GM21515 (cell line): ENCODE results near the gene FGD5.
A peak's percentile ranks its signal among the peaks of the same experiment; 100 is the strongest.

ENCODE experiments used
- ATAC-seq: cut with Tn5 transposase; IDR thresholded peaks from one replicate; pipeline ENCODE4 v1.9.1; 2021; ENCODE audit not compliant: unreplicated experiment

FGD5 gene, protein sequence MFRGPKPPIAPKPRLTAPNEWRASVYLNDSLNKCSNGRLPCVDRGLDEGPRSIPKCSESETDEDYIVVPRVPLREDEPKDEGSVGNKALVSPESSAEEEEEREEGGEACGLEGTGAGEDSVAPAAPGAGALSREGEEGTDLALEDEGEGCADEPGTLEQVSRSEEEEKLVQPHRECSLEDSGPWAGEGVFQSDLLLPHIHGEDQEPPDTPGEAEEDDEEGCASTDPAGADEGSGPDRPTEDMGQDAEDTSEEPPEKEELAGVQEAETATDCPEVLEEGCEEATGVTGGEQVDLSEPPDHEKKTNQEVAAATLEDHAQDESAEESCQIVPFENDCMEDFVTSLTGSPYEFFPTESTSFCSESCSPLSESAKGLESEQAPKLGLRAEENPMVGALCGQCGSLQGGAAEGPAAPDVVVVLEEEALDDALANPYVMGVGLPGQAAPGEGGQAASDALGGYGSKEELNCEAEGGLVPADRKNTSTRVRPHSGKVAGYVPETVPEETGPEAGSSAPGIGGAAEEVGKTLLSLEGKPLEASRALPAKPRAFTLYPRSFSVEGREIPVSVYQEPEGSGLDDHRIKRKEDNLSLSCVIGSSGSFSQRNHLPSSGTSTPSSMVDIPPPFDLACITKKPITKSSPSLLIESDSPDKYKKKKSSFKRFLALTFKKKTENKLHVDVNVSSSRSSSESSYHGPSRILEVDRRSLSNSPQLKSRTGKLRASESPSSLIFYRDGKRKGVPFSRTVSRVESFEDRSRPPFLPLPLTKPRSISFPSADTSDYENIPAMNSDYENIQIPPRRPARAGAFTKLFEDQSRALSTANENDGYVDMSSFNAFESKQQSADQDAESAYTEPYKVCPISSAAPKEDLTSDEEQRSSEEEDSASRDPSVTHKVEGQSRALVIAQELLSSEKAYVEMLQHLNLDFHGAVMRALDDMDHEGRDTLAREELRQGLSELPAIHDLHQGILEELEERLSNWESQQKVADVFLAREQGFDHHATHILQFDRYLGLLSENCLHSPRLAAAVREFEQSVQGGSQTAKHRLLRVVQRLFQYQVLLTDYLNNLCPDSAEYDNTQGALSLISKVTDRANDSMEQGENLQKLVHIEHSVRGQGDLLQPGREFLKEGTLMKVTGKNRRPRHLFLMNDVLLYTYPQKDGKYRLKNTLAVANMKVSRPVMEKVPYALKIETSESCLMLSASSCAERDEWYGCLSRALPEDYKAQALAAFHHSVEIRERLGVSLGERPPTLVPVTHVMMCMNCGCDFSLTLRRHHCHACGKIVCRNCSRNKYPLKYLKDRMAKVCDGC (N-terminal part only)

DNA sequence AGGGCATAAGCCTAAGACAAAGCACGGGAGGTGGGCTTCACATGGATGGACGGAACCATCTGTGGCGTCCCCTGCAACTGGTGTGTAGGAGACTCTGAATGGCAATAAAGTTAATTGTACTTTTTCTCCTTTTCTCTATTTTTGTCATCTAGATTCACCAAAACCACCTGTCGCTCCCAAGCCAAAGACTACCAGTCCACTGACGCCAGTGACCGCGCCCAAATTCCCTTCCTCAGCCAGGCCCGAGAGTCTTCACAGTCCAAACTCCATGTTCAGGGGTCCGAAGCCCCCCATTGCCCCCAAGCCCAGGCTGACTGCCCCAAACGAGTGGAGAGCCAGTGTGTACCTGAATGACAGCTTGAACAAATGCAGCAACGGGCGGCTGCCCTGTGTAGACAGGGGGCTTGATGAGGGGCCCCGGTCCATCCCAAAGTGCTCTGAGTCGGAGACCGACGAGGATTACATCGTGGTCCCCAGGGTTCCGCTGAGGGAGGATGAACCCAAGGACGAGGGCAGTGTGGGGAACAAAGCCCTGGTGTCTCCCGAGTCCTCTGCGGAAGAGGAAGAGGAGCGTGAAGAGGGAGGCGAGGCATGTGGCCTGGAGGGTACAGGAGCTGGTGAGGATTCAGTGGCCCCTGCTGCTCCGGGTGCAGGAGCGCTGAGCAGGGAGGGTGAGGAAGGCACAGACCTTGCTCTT is at the start of gene FGD5:
Gene FGD5 (plus strand): TSS at position 159 of the 697 bp plus-strand sequence. CDS start 110 bp downstream, at position 269.
- no peak for ATAC-seq

DNA sequence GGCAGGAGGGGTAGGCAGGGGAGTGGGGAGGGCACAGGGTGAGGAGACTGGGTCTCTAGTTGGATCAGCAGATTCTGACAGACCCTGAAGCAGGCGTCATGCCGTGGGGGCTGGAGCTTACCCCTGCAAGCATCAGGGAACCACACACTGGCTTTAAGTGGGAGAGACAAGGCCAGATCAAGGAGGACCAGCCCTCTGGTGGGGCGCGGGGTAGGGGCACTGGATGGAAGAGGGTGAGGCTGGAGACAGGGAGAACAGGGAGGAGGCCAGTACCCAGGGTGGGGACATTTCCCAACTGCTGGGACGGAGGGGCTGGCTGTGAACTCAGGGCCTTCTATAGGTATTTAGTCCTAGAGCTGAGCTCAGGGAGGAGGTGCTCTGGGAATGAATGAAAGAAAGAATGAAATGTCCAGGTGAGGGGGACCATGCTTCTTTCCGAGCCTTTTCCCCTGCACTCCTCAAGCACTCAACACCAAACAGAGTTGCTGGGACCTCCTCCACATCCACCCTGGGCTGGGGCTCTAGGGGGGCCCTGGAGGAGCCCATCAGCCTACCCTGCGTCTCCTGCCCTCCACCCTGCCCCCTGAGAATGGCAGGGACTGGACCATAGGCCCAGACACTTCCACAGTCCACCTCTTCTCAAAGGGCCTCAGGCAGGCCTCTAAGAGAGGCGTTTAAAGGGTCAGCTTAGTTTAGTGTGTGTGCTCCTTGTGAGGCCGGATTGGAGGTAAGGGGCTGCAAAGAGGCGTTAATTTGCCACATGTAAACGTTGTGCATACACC is 49.0 kb upstream of the FGD5 start:
- ATAC-seq: no peak

GRCh38 chr3:14770591-14770990 is 48.2 kb upstream of the FGD5 start:
- no peak for ATAC-seq

DNA sequence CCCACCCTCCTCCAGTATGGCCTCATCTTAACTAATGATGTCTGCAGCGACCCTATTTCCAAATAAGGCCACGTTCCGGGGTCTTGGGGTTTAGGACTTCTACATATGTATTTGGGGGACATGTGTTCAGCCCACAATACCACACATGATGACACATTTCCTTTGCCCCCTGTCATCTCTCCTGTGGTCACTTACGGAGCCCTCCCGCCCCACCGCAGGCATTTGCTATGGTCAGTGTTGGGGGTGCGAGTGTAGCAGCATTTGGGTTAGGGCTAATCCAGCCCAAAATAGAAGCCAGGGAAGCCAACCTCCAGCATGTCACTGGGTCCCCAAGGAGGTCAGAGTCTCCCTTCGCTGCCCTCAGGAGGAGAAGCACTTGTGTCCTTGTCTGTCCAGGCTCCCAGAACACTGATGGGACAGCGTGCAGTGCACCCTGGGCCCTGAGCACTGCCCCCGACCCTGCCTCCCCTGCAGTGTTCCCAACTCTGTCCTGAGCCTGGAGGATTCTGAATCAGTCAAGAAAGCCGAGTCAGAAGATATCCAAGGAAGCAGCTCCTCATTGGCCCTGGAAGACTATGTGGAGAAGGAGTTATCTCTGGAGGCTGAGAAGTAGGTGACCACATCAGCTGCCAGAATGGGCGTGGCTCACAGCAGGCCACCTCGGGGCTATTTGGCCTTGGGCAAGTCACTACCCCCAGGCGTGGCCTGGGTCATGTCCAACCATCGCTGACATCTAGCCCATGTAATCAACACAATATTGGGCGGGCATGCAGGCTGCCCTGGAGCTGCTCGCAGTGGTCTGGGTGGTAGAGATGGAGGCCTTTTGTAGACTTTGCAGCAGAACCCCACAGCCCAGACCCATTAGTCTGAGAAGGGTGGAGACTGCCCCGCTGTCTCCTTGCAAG is 46.9 kb upstream of the FGD5 start:
- no peak for ATAC-seq

DNA sequence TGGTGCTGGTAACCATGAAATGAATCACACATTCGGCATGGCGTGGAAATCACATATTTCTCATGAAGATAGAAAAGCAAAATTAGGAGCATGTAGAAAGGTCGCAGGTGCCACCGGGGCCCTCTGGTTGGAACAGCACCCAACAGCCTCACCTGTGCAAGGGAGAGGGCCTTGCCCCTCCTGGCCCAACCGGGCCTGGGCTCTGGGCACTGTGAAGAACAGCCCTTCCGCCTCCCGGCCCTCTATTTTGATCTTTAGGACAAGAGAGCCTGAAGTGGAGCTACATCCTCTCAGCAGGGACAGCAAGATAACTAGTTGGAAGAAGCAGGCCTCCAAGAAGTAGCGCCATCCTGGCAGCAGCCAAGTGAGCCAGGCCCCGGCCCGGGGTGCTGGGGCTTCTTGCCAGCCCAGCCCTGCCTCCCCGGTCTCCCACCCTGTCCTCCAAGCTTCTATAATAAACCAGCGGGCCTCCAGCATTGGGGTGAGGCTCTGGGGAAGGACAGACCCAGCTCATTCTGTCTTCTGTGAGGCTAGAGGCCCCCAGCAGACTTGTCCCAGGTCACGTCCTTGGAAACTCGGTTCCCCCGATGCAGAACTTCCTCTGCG is 46.1 kb upstream of the FGD5 start:
- no peak for ATAC-seq

DNA sequence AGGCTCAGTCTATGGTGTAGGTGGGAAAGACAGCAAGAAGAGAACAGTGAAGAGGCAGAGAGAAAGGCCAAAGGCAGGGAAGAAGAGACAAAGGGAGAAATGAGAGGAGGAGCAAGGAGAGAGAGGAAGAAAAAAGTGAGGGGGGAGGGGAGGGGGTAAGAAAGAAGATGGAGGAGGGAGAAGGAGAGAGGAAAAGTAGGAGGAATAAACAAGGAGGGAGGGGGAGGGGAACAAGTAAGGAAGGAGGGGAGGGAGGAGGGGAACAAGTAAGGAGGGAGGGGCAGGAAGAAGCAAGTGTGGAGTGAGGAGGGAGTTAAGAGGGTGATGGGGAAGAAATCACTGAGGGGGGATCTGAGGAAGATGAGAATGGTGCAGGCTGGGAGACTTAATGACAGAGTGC is 45.5 kb upstream of the FGD5 start:
- no peak for ATAC-seq

- ATAC-seq: no peak
Measured at GRCh38 chr3:14773691-14774128, 45.1 kb upstream of the FGD5 start.

GRCh38 chr3:14774431-14774830 is 44.3 kb upstream of the FGD5 start:
- no peak for ATAC-seq

DNA sequence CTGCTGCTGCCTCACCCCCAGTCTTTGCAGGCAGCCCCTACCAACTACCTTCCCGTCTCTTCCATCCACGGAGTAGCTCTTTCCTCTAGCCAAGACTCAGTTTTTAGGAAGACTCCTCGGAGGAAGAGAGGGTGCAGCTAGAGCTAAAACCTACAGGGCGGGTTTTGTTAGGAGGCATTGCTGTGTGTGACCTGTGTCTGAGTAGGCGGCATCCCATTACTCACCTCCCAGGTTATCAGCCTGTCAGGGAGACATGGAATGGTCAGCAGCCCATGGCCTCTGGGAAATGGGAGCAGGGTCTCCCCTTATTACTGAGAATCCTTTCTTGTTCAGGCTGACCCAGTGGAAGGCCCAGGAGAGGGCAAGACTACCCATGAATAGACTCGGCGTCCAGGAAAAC is 43.8 kb upstream of the FGD5 start:
- no peak for ATAC-seq

DNA sequence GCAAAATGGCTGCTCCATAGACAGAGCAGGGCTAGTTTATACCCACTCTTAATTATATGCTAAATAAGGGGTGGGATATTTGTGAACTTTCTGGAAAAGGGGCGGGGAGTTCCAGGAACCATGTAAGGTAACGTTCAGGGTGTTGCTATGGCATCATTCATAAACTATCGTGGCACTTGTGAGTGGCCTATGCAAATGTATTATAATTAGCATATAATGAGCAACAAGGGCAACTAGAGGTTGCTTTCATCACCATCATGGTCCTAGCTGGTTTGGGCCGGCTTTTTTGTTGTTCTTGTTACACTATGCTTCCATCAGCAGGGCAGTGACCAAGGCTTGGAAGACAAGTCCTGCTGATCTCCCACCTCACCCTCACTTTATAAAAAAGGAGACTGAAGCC is 43.2 kb upstream of the FGD5 start:
- ATAC-seq: no peak

- no peak for ATAC-seq
Measured at GRCh38 chr3:14779069-14779685, 39.6 kb upstream of the FGD5 start.

- peak; percentile 81 for ATAC-seq
Measured at GRCh38 chr3:14780927-14781507, 37.7 kb upstream of the FGD5 start.

DNA sequence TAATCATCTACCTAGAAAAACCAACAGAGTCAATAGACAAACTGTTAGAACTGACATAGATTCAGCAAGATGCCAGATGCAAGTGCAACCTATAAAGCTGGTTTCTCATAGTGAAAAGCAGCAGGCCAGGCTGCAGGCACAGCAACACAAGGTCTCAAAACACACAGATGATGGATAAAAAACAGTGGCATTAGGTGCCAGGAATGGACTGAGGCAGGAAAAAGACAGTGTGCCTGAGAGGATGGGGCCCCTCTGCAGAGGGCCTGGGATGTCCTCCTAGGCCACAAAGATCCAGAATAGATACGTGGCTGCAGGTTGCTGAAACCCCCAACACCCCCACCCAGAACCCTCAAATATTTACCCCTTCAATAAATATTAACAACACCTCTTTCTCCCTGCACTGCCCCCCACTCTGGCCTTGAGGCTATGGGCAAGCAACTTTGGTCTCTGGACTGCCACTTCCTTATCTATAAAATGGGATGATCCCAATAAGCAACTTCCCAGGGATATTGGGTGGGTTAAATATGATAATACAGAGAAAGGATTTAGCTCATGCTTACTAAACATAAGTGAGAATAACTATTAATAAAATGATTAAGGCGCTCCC is 35.2 kb upstream of the FGD5 start:
- no peak for ATAC-seq

- no peak for ATAC-seq
Measured at GRCh38 chr3:14784087-14784681, 34.6 kb upstream of the FGD5 start.

DNA sequence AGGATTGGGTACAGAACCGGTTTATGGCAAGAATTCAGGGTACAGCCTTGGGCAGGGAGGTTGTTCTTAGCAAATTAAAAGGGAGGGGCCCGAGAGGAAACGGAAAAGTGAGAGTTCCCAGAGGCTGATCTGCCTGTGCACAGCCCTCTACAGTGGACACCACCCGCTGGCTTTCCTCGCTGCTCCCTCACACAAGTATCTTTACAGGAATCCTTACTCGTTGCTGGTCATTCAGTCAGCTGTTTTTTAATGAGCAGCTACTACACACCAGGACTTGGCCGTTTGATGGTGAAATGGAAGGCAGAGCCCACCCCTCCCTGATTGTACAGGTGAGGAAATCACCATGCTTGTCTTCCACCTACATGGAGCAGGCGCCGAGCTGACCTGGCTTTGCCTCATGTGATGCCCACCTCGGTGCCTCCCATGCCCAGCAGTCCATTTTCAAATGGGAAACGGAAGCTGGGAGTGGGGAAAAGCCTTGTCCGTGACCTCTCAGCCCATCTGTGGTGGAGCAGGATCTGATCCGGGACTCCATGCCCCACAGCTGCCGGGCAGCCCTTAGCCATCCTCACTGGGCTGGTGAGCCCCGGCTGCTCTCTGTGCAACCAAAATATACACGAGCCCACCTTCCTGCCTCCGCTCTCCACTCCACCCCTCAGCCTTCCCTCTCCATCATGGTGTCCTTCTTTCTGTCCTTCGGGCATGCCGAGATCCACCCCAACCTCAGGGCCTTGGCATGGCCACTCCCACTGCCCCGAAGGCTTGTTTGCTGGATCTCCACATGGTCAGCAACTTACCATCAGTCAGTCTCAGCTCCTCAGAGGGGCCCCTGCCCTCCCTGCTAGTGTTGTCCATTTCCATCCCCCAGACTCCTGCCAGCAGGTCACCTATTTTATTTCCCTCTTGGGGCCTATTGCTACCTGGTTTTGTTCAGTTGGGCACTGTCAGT is 33.3 kb upstream of the FGD5 start:
- no peak for ATAC-seq

GRCh38 chr3:14786369-14786768 is 32.4 kb upstream of the FGD5 start:
- no peak for ATAC-seq
